BE2C (cell line): ENCODE data around the gene TMEM271.

ENCODE experiments used
- DNase-seq: peaks from one replicate; pipeline ENCODE4 v3.0.0-alpha.2; 2020
- H3K27me3 ChIP-seq: fragments of 250-450 bp; sonication (Bioruptor Pico); 2 replicates; pipeline ENCODE4 v1.5.1; 2020; ENCODE audit warnings: mild to moderate bottlenecking
- H3K36me3 ChIP-seq: fragments of 250-450 bp; sonication (Bioruptor Pico); 2 replicates; pipeline ENCODE4 v1.5.1; 2020; ENCODE audit warnings: mild to moderate bottlenecking
- H3K4me1 ChIP-seq: fragments of 250-450 bp; sonication (Bioruptor Pico); 2 replicates; pipeline ENCODE4 v1.5.1; 2020
- H3K4me3 ChIP-seq: 2 replicates; pipeline ENCODE4 v1.5.1; 2011; ENCODE audit warnings: low read depth, low read length
- H3K9me3 ChIP-seq: fragments of 250-450 bp; sonication (Bioruptor Pico); 2 replicates; pipeline ENCODE4 v1.5.1; 2020
- TF ChIP-seq, protein P1 (sequence below): IDR thresholded peaks from 2 replicates; pipeline ENCODE4 v1.5.1; 2012; ENCODE audit warnings: mild to moderate bottlenecking, low read depth, low read length

The TMEM271 gene

DNA sequence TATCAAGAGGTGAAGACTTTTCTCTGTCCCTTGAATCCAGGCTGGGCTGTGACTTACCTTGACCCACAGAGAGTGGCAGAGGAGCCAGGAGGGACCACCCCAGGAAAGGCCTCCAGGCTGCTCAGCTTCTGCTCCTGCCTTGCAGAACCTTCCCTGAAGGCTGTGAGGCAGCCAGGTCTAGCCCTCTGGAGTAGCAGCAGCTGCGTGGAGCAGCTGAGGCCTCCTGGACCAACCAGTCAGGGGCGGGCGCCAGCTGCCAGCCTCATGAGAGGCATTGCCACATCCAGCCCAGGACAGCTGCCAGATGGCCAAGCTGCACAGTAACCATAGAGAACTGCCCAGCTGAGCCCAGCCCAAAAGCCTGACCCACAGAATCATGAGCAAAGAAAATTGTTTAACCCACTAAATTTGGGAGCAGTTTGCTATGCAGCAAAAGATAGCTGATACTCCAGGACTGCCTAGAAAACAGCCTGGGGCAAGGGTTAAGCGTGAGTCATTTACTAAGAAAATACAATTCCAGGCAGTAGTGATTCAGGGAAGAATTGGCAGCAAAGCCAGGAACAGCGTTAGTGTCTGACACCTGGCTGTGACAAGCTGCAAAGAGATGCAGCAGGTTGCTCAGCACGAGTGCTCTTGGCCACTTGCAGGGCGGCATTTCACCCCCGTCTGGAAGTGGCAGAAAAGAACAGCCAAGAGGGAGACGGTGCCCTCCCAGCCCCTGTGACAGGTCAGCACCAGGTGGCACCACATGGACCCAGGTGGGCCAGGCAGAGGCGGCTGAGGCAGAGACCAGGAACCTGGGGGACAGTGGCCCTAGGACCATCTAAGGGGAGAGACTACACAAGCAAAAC, 34.5 kb upstream of the TMEM271 start:
- TF ChIP-seq, protein P1, sequence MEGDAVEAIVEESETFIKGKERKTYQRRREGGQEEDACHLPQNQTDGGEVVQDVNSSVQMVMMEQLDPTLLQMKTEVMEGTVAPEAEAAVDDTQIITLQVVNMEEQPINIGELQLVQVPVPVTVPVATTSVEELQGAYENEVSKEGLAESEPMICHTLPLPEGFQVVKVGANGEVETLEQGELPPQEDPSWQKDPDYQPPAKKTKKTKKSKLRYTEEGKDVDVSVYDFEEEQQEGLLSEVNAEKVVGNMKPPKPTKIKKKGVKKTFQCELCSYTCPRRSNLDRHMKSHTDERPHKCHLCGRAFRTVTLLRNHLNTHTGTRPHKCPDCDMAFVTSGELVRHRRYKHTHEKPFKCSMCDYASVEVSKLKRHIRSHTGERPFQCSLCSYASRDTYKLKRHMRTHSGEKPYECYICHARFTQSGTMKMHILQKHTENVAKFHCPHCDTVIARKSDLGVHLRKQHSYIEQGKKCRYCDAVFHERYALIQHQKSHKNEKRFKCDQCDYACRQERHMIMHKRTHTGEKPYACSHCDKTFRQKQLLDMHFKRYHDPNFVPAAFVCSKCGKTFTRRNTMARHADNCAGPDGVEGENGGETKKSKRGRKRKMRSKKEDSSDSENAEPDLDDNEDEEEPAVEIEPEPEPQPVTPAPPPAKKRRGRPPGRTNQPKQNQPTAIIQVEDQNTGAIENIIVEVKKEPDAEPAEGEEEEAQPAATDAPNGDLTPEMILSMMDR = no peak
- H3K36me3 ChIP-seq = no peaks in the 10 kb centered on the region
- H3K4me3 ChIP-seq = no peak overlapping the region
- no peaks in the 10 kb centered on the region for H3K4me1 ChIP-seq
- H3K27me3 ChIP-seq = no peaks in the 10 kb centered on the region
- no peaks in the 10 kb centered on the region for H3K9me3 ChIP-seq
- DNase-seq = no peak

DNA sequence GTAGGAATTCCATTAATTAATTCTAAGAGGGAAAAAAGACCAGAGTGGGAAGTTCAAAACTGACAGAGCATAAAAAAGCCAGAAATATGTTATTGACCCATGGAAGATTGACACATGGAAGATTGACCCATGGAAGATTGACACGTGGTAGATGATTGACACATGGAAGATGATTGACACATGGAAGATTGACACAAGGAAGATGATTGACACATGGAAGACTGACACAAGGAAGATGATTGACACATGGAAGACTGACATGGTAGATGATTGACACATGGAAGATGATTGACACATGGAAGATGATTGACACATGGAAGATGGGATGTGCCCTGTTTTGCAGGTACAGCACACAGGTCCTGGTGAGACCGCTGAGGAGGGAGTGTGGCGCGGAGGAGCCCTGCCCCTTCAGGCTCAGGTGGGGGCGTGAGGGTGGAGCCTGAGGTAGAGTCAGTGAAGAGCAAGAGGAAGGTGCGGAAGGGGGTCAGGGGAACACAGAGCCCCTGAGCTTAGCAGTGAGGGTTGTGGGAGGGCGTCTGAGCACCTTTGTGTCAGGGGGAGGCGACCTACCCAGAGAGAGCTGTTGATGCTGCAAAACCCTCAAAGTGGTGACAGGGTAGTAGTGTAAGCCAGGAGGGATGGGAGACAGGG, 33.4 kb upstream of the TMEM271 start:
- H3K4me1 ChIP-seq = no peaks in the 10 kb centered on the region
- no peak for DNase-seq
- no peaks in the 10 kb centered on the region for H3K9me3 ChIP-seq
- TF ChIP-seq, protein P1 = no peak
- H3K27me3 ChIP-seq = no peaks in the 10 kb centered on the region
- H3K4me3 ChIP-seq = no peak overlapping the region
- no peaks in the 10 kb centered on the region for H3K36me3 ChIP-seq

DNA sequence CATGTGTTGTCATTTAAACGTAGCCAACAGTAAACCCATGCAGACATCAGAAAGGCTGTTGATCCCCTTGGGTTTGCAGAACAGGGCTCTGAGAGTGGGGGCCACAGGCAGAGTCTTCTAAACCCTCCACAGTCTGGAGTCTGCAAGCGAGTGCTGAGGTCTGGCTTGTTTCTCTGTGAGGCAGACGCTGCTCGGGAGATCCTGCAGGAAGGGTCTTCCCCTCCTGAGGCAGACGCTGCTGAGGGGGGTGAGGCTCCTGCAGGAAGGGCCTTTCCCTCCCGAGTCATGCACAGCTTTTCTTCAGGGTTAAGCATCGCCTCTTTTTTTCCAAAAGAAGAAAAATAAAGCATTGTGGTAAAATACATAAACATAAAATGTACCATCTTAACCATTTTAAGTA, 32.1 kb upstream of the TMEM271 start:
- no peaks in the 10 kb centered on the region for H3K9me3 ChIP-seq
- no peak overlapping the region for H3K4me3 ChIP-seq
- no peaks in the 10 kb centered on the region for H3K36me3 ChIP-seq
- TF ChIP-seq, protein P1 = no peak
- no peaks in the 10 kb centered on the region for H3K4me1 ChIP-seq
- no peak for DNase-seq
- H3K27me3 ChIP-seq = no peaks in the 10 kb centered on the region

DNA sequence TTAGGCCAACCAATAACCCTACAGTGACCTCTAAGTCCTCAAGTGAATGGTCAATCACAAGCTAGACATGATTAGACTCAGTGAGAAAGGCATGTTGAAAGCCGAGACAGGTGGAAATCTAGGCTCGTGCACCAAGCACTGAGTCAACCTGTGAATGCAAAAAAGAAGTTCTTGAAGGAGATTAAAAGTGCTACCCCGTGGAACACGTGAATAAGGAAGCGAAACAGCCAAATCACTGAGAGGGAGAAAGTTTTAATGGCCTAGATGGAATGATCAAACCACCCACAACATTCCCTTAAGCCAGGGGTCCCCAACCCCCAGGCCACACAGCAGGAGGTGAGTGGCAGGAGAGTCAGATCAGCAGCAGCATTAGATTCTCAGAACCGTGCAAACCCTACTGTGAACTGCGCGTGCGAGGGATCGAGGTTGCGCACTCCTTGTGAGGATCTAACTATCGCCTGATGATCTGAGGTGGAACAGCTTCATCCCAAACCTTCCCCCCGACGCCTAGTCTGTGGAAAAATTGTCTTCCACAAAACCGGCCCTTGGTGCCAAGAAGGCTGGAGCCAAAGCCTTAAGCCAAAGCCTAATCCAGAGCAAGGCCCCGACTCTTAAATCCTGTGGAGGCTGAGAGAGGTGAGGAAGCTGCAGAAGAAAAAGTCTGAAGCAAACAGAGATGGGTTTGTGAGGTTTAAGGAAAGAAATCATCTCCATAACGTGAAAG, 29.8 kb upstream of the TMEM271 start:
- Histone ChIP-seq H3K4me1 (no peaks in the 10 kb centered on the region), H3K36me3 (no peaks in the 10 kb centered on the region), H3K9me3 (peaks cover 4% of the 10 kb centered on the region; the same call in 1 of the 2 replicates), H3K27me3 (no peaks in the 10 kb centered on the region), H3K4me3 (no peak overlapping the region)
- TF ChIP-seq, protein P1 = no peak
- no peak for DNase-seq

DNA sequence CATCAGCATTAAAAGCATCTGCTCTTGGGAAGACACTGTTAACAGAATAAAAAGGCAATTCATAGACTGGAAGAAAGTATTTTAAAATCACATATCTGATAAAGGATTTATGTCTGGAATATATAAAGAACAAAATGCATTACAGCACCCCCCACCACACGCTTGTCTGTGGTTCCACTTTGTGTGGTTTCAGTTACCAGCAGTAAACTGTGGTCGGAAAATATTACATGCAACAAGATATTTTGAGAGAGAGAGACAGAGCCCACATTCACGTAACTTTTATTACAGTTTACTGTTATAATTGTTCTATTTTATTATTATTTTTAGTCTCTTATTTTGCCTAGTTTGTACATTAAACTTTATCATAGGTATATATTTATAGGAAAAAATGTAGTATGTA, 28.0 kb upstream of the TMEM271 start:
- H3K36me3 ChIP-seq = no peaks in the 10 kb centered on the region
- H3K4me1 ChIP-seq = no peaks in the 10 kb centered on the region
- TF ChIP-seq, protein P1 = no peak
- no peak overlapping the region for H3K4me3 ChIP-seq
- DNase-seq = no peak
- no peaks in the 10 kb centered on the region for H3K27me3 ChIP-seq
- H3K9me3 ChIP-seq = peaks cover 4% of the 10 kb centered on the region; the same call in 1 of the 2 replicates

DNA sequence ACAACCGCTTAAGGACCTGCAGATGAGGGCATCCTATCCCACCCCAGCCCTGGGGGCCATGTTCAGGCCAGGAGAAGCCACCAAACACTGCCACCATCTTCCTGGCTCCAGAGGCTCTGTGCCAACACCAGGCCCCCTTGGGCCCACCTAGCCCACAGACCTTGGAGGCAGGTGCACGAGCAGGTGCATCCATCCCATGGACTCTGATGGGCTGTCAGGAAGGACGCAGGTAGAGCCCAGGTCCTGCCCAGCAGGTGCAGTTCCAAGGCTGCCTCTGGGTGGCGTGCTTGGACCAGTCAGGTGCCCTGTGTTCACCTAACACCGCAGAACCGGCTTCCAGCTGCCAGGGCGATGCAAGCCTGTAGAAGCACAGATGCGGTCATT, 26.5 kb upstream of the TMEM271 start:
- TF ChIP-seq, protein P1 = peak; percentile 47
- Histone ChIP-seq H3K4me1 (no peaks in the 10 kb centered on the region), H3K9me3 (peaks cover 4% of the 10 kb centered on the region; the same call in 1 of the 2 replicates), H3K4me3 (no peak overlapping the region), H3K27me3 (no peaks in the 10 kb centered on the region), H3K36me3 (no peaks in the 10 kb centered on the region)
- peak; percentile 62 for DNase-seq
